SJSA1 (cell line): Measurements from ENCODE around the gene ANKMY1. TPM values are rescaled to one million over a fixed set of nuclear protein-coding genes. Genes with fewer than 3 reads are reported as not detected.

ENCODE experiments used
- DNase-seq, 2 experiments: peaks; one replicate each; pipeline ENCODE4 v3.0.0-alpha.2; 2015 to 2020; ENCODE audit warnings: low spot score in 2 of 2, low read depth in 1 of 2
- H3K27ac ChIP-seq: fragments of 250-450 bp; sonication (Bioruptor Pico); 2 replicates; pipeline ENCODE4 v1.5.1; 2020; ENCODE audit warnings: mild to moderate bottlenecking, moderate library complexity
- H3K27me3 ChIP-seq: fragments of 250-450 bp; sonication (Bioruptor Pico); replicated peaks from 2 replicates; pipeline ENCODE4 v1.5.1; 2020; ENCODE audit warnings: mild to moderate bottlenecking, moderate library complexity
- H3K36me3 ChIP-seq: fragments of 250-450 bp; sonication (Bioruptor Pico); 2 replicates; pipeline ENCODE4 v1.5.1; 2020; ENCODE audit warnings: mild to moderate bottlenecking
- H3K4me1 ChIP-seq: fragments of 250-450 bp; sonication (Bioruptor Pico); replicated peaks from 2 replicates; pipeline ENCODE4 v1.6.1; 2021; ENCODE audit warnings: mild to moderate bottlenecking
- H3K4me3 ChIP-seq: fragments of 250-450 bp; sonication (Bioruptor Pico); 2 replicates; pipeline ENCODE4 v1.5.1; 2020; ENCODE audit warnings: mild to moderate bottlenecking
- H3K9me3 ChIP-seq: fragments of 250-450 bp; sonication (Bioruptor Pico); replicated peaks from 2 replicates; pipeline ENCODE4 v1.5.1; 2020; ENCODE audit warnings: mild to moderate bottlenecking
- total RNA-seq: library from RNA; depleted of rRNA; stranded (reverse); fragments of >200 nt; shearing (Covaris generic); gene quantifications from 2 replicates; pipeline ENCODE4 v1.2.3, GENCODE V29; 2014; rRNA removed

The ANKMY1 gene
- total RNA-seq, 1 experiment from 2014 or later, result 8.1 TPM

DNA sequence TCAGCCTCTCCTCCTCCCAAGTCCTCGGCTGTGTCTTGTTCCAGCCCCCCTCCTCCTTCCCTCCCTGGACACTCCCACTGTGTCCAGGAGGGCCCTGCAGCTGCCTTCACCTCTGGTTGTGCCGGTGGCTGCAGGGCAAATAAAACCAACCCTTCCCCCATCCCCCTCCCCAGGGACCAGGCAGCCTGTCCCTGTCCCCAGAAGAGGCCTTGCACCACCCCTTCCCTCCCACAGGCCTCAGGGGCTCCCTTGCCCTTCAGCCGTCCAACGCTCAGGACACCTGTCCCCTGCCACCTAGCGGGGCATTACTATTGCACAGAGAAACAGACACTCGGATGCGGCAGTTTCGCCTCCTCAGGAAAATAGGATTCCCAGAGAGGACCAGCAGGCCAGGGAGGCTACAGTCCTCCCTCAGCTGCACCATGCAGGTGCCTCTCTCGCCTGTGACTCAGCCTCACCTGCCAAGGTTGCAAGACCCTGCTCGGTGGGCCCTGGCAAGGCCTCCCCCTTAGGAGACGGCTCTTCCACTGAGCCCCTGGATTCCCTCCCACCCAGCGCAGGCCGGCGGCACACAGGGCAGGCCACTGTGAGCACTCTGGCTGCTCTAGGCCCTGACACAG is 127.8 kb downstream of the ANKMY1 start:
- no peak for DNase-seq
- H3K4me1 ChIP-seq, result peaks cover 19% of the 10 kb centered on the region
- no peaks in the 10 kb centered on the region for H3K9me3 ChIP-seq
- no peak overlapping the region for H3K27ac ChIP-seq
- no peaks in the 10 kb centered on the region for H3K36me3 ChIP-seq
- no peaks in the 10 kb centered on the region for H3K27me3 ChIP-seq
- H3K4me3 ChIP-seq, result no peak overlapping the region

Other genes starting within 250 kb of the ANKMY1 start
- 63.4 and 108 TPM in 2 replicates for gene GPC1, start 122.3 kb downstream of the ANKMY1 start, total RNA-seq
- gene DUSP28, start 2.4 kb upstream of the ANKMY1 start, total RNA-seq, result 3.9 and 8.6 TPM in 2 replicates
- gene RNPEPL1, start 10.5 kb upstream of the ANKMY1 start, total RNA-seq, result 14.3 and 14.9 TPM in 2 replicates
- 17.7 and 34.0 TPM in 2 replicates for gene CAPN10, start 28.7 kb upstream of the ANKMY1 start, total RNA-seq
- 0.13 TPM in 1 of 2 replicates, not detected in the other for gene GPR35, start 67.5 kb upstream of the ANKMY1 start, total RNA-seq
- not detected in 2 replicates for gene AQP12B, start 124.9 kb upstream of the ANKMY1 start, total RNA-seq
- gene AQP12A, start 133.9 kb upstream of the ANKMY1 start, total RNA-seq, result not detected in 2 replicates